Measurements from ENCODE around the gene FOS.
"Not testable (repeated sequence)": the region's sequence is repeated elsewhere in the genome, so short reads cannot be mapped to it uniquely, and the experiment has no call there.

DNA sequence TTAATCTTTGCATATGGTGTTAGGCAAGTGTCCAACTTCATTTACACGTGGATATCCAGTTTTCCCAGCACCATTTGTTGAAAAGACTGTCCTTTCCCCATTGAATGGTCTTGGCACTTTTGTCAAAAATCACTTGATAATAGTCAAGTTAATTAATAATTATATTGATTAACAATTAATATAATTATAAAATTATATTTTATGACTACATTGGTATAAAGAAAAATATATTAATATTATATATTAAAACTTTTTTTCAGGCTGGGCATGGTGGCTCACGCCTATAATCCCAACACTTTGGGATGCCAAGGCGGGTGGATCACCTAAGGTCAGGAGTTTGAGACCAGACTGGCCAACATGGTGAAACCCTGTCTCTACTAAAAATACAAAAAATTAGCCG is 27.8 kb downstream of the FOS start:
- not testable (repeated sequence) for TF ChIP-seq POLR2AphosphoS5, POLR2A (IDR thresholded peaks at IDR 0.05)
- TF ChIP-seq, protein P1, sequence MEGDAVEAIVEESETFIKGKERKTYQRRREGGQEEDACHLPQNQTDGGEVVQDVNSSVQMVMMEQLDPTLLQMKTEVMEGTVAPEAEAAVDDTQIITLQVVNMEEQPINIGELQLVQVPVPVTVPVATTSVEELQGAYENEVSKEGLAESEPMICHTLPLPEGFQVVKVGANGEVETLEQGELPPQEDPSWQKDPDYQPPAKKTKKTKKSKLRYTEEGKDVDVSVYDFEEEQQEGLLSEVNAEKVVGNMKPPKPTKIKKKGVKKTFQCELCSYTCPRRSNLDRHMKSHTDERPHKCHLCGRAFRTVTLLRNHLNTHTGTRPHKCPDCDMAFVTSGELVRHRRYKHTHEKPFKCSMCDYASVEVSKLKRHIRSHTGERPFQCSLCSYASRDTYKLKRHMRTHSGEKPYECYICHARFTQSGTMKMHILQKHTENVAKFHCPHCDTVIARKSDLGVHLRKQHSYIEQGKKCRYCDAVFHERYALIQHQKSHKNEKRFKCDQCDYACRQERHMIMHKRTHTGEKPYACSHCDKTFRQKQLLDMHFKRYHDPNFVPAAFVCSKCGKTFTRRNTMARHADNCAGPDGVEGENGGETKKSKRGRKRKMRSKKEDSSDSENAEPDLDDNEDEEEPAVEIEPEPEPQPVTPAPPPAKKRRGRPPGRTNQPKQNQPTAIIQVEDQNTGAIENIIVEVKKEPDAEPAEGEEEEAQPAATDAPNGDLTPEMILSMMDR (IDR thresholded peaks at IDR 0.05) = not testable (repeated sequence)
